Natural killer cell treated with Interleukin-12 subunit alpha and Interleukin-12 subunit beta and Interleukin-15 and Interleukin-18, amount 100 ng/mL, for 72 hours (primary cell): ENCODE measurements around the gene BOC. TPM values are rescaled to one million over a fixed set of nuclear protein-coding genes. Genes with fewer than 3 reads are reported as not detected.
A peak's percentile ranks its signal among the peaks of the same experiment; 100 is the strongest.
"Not testable (repeated sequence)": the region's sequence is repeated elsewhere in the genome, so short reads cannot be mapped to it uniquely, and the experiment has no call there.

Source experiments
- ATAC-seq, 2 donors: fragments of 150-1000 bp; cut with Tn5 transposase in 1 of 2; sonication (Bioruptor Pico), chemical (Tn5 transposase) in 1 of 2; 2 replicates each; pipeline ENCODE4 v1.10.0; 2021
- DNase-seq: peaks from one replicate; pipeline ENCODE4 v3.0.0; 2022; ENCODE audit warnings: low spot score
- H3K27ac Mint-ChIP-seq, 2 donors: 1 replicate in 1 of 2; 2 replicates in 1 of 2; pipeline ENCODE4 v1.8.0; 2022; ENCODE audit warnings: mixed read lengths in 2 of 2, mild to moderate bottlenecking in 1 of 2, moderate library complexity in 1 of 2
- H3K27me3 Mint-ChIP-seq, 2 donors: 1 replicate in 1 of 2; 2 replicates in 1 of 2; pipeline ENCODE4 v1.8.0; 2022; ENCODE audit warnings: mixed read lengths in 2 of 2
- H3K36me3 Mint-ChIP-seq: one replicate; pipeline ENCODE4 v1.8.0; 2022; ENCODE audit warnings: mixed read lengths
- H3K4me1 Mint-ChIP-seq, 2 donors: 1 replicate in 1 of 2; 2 replicates in 1 of 2; pipeline ENCODE4 v1.8.0; 2022; ENCODE audit warnings: low read depth in 2 of 2, mixed read lengths in 2 of 2, mild to moderate bottlenecking in 1 of 2
- H3K4me3 Mint-ChIP-seq: one replicate; pipeline ENCODE4 v1.8.0; 2022; ENCODE audit warnings: mixed read lengths
- H3K9me3 Mint-ChIP-seq: 2 replicates; pipeline ENCODE4 v1.8.0; 2022; ENCODE audit warnings: mixed read lengths
- total RNA-seq, 2 donors: library from RNA; stranded (reverse); gene quantifications; one replicate each; pipeline ENCODE4 v1.2.3, GENCODE V29; 2022

The BOC gene
- total RNA-seq, result 1 to 10 TPM in 1 of 2 donors, not detected in 1; 1.5 TPM

DNA sequence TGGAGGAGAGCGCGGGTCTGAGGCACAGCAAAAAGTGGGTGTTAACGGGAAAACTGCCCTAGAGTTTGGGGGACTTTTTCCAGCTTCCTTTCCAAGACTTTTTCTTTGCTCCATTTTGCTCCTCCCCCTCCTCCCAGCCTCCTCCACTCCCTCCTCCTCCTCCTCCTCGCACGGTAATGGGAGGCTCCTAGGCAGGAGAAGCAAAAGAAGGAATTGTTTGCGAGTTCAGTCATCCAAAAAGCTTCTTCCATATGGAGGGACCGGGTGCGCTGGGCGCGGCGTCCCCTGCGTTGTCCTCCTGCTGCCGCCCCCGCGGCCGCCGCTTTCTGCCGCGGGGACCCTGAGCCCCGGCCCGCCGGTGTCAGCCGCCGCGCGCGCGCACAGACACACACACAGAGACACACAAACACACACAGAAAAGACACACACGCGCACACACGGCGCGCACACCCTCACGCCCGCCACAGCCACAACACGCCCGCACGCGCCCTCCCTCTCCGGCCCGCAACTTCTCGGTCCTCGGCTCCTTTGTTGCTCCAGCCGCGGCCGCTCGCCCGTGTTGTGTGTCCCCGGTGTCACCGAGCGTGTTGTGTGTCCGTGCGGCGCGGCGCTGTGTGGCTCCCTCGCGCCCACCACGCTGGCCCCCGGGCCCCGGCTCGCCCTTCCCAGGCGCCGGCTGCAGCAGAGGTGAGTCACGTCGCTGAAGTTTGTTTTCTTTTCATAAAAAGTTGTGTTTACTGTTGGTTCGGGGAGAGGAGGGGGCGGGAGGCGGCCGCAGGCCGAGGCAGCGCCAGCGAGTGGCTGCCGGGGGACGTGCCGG, at the start of gene BOC:
Gene BOC, plus strand, starts transcription at position 228 of the 820 bp plus-strand sequence. CDS start 38,246 bp downstream, outside the sequence.
- no peak within 1 kb of the TSS for H3K27ac Mint-ChIP-seq
- no peak for DNase-seq
- H3K4me3 Mint-ChIP-seq, result peak within 1 kb of the TSS; percentile 76
- peaks cover 58 to 87% of the 10 kb centered on the region in 2 donors for H3K27me3 Mint-ChIP-seq
- H3K36me3 Mint-ChIP-seq, result no peaks in the 10 kb centered on the region
- peaks cover 6 to 9% of the 10 kb centered on the region in 2 donors for H3K4me1 Mint-ChIP-seq
- no peaks in the 10 kb centered on the region for H3K9me3 Mint-ChIP-seq
- peak in 1 of 2 donors; percentile 17 for ATAC-seq

- Mint-ChIP-seq H3K4me1 (no peaks in the 10 kb centered on the region), H3K27me3 (peaks cover 15 to 24% of the 10 kb centered on the region in 2 donors), H3K36me3 (no peaks in the 10 kb centered on the region), H3K4me3 (no peak overlapping the region), H3K9me3 (no peaks in the 10 kb centered on the region), H3K27ac (no peak overlapping the region)
- DNase-seq (no peak), ATAC-seq (no peak)
These were observed 49.7 kb upstream of the BOC start for GRCh38 chr3:113161661-113162060.

GRCh38 chr3:113163152-113163551, 48.2 kb upstream of the BOC start:
- ATAC-seq (no peak), DNase-seq (no peak)
- peaks cover 15 to 24% of the 10 kb centered on the region in 2 donors for H3K27me3 Mint-ChIP-seq
- H3K9me3 Mint-ChIP-seq, result no peaks in the 10 kb centered on the region
- H3K36me3 Mint-ChIP-seq, result no peaks in the 10 kb centered on the region
- no peak overlapping the region for H3K27ac Mint-ChIP-seq
- no peaks in the 10 kb centered on the region for H3K4me1 Mint-ChIP-seq
- H3K4me3 Mint-ChIP-seq, result no peak overlapping the region

- no peaks in the 10 kb centered on the region for H3K36me3 Mint-ChIP-seq
- no peak for ATAC-seq
These were observed 45.5 kb upstream of the BOC start for GRCh38 chr3:113165841-113166240.

GRCh38 chr3:113166357-113166718, 45.0 kb upstream of the BOC start:
- Mint-ChIP-seq H3K9me3 (no peaks in the 10 kb centered on the region), H3K27ac (no peak overlapping the region), H3K27me3 (peaks cover 14 to 28% of the 10 kb centered on the region in 2 donors), H3K4me1 (no peaks in the 10 kb centered on the region), H3K36me3 (no peaks in the 10 kb centered on the region), H3K4me3 (no peak overlapping the region)
- ATAC-seq (no peak), DNase-seq (no peak)

More at GRCh38 chr3:113165841-113166240, 45.5 kb upstream of the BOC start:
- Mint-ChIP-seq H3K27me3 (peaks cover 14 to 28% of the 10 kb centered on the region in 2 donors), H3K27ac (no peak overlapping the region), H3K9me3 (no peaks in the 10 kb centered on the region), H3K4me1 (no peaks in the 10 kb centered on the region), H3K4me3 (no peak overlapping the region)
- no peak for DNase-seq

- Mint-ChIP-seq H3K27me3 (peaks cover 17 to 25% of the 10 kb centered on the region in 2 donors), H3K9me3 (no peaks in the 10 kb centered on the region), H3K4me3 (no peak overlapping the region), H3K36me3 (no peaks in the 10 kb centered on the region), H3K27ac (no peak overlapping the region), H3K4me1 (no peaks in the 10 kb centered on the region)
- DNase-seq (no peak), ATAC-seq (no peak)
These were observed 44.5 kb upstream of the BOC start for GRCh38 chr3:113166719-113167492.

DNA sequence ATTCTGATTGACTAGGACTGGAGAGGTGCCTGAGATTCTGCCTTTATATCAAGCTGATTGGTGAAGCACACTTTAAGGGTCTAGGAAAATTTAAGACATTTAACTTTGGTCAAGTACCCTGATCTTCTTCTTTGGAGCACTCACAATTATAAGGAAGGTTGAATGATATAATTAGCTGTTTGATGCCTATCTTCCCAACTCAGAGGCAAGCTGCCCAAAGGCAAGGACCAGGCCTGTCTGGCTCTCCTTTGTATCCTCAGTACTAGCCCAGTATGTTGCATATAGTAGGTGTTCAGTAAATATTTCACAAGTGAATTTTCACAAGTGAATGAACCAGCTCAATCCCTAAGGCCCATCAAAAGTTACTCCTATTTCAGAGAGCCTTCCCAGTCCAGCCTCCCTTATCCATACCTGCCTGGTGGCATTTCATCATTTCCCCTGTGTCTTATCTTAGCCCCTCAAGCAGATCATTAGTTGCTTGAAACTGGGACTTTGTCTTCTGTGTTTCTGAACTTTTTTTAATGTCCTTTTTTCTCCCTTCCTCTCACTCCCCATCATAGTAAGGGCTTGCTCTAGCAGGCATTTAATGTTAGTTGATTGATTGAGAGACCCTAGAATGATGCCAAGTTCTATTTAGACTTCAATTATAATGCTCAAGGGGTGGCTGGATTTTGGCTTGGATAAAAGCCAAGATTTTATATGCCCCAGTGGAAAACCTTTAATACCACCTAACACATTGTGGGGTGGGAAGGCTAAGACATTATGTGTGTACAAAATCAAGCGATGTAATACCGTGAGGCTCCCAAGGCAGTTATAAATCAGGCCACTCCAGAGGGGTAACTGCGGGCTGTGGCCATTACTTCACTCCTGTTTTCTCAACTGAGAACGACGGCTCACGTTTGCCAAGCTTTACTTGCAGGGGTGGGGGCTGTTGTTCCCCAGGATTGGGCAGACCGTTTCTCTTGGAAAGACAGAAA, 43.2 kb upstream of the BOC start:
- Mint-ChIP-seq H3K36me3 (no peaks in the 10 kb centered on the region), H3K9me3 (no peaks in the 10 kb centered on the region), H3K27me3 (peaks cover 14 to 20% of the 10 kb centered on the region in 2 donors), H3K27ac (no peak overlapping the region), H3K4me3 (no peak overlapping the region), H3K4me1 (no peaks in the 10 kb centered on the region)
- no peak for DNase-seq
- ATAC-seq, result no peak

DNA sequence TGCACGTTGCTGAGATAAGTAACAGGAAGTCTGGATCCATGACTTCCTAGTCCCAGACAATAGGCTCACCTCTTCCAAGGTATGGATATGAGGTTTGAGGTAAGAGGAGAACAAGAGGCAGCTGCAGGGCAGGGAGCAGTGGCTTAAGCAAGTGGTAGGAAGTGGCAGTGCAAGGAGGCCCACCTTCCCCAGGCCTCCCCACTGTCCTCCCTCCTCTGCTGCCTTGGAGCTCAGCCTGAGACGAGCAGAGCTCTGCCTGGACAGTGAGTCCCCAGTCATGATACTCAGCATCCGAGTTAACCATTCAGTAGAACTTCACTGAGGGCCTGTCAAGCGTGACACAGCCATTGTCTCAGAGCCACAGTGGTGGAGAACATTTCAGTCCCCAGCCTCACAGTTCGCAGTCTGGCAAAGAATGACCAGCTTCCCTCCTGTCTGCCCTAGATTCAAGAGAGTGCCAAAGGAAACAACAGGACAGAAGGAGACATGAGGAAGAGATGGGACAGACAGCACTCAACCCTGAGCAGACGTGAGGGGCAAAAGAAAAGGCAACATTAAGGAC, 41.4 kb upstream of the BOC start:
- DNase-seq, result no peak
- H3K27ac Mint-ChIP-seq, result no peak overlapping the region
- no peaks in the 10 kb centered on the region for H3K4me1 Mint-ChIP-seq
- peak; percentile 33 to 59 for ATAC-seq
- H3K36me3 Mint-ChIP-seq, result no peaks in the 10 kb centered on the region
- no peaks in the 10 kb centered on the region for H3K9me3 Mint-ChIP-seq
- peaks cover 17 to 19% of the 10 kb centered on the region in 2 donors for H3K27me3 Mint-ChIP-seq
- no peak overlapping the region for H3K4me3 Mint-ChIP-seq

DNA sequence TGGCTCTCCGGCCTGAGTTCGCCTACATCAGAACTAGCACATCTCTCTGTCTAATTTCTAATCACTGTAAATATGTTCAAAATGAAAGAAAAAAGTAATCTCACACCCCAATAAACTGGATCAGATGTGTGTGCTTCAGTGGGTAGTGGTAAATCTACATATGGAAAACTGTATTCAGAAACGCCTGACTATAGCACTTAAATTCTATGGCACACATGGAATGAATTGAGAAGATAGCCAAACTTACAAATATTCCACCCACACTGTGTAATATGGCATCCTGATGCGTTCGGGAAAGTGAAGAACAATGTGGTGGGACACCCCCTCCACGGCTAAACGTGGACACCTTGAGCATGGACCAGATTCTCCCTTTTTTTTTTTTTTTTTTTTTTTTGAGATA, 40.6 kb upstream of the BOC start:
- Mint-ChIP-seq H3K9me3 (no peaks in the 10 kb centered on the region), H3K27ac (no peak overlapping the region), H3K27me3 (peaks cover 15 to 19% of the 10 kb centered on the region in 2 donors), H3K36me3 (no peaks in the 10 kb centered on the region), H3K4me1 (no peaks in the 10 kb centered on the region), H3K4me3 (no peak overlapping the region)
- DNase-seq (no peak), ATAC-seq (no peak)

GRCh38 chr3:113171675-113172300, 39.6 kb upstream of the BOC start:
- H3K4me3 Mint-ChIP-seq, H3K9me3 Mint-ChIP-seq, H3K36me3 Mint-ChIP-seq, DNase-seq, ATAC-seq, H3K27ac Mint-ChIP-seq, H3K4me1 Mint-ChIP-seq: not testable (repeated sequence)
- peaks cover 15 to 19% of the 10 kb centered on the region in 2 donors for H3K27me3 Mint-ChIP-seq

DNA sequence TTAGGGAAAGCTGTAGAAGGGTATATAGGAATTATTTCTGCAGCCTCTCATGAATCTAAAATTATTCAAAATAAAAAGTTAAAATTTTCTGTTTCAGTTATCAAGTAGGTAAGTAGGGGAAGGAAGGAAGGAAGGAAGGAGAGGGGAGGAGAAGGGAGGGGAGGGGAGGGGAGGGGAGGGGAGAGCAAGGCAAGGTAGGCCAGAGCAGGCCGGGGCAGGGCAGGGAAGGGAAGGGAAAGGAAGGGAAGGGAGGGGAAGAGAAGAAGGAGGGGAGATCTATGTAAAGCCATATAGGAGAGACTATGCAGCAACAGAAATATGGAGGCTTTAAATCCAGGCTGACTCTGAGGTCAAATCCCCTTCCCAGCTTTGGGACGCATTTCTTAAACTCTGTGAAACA, 38.3 kb upstream of the BOC start:
- Mint-ChIP-seq H3K27ac (no peak overlapping the region), H3K9me3 (no peaks in the 10 kb centered on the region), H3K4me1 (no peaks in the 10 kb centered on the region), H3K27me3 (peaks cover 15 to 19% of the 10 kb centered on the region in 2 donors), H3K4me3 (no peak overlapping the region), H3K36me3 (no peaks in the 10 kb centered on the region)
- no peak for ATAC-seq
- no peak for DNase-seq

DNA sequence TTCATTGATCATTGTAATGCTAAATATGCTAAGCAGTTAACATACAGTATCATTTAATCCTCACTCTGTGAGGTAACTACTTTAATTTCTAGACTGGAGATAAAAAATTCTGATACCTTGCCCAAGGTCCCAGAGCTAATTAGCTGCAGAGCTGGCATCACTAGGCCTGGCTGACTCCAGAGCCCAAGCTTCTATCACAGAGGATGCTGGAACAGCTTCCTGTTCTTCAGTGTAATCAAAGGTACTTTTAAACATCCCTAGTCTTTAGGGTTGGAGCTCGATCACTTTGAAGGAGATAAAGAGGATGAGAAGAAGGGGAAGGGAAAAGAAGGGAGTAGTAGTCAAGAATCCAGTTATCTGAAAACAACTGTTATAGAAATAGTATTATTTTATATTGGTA, 37.1 kb upstream of the BOC start:
- H3K27ac Mint-ChIP-seq, result no peak overlapping the region
- ATAC-seq, result no peak
- peaks cover 15 to 19% of the 10 kb centered on the region in 2 donors for H3K27me3 Mint-ChIP-seq
- no peaks in the 10 kb centered on the region for H3K9me3 Mint-ChIP-seq
- H3K4me3 Mint-ChIP-seq, result no peak overlapping the region
- H3K4me1 Mint-ChIP-seq, result no peaks in the 10 kb centered on the region
- H3K36me3 Mint-ChIP-seq, result no peaks in the 10 kb centered on the region
- no peak for DNase-seq
